Liver (tissue), 3 donors: ENCODE results near the gene PDLIM7.
"Not testable (repeated sequence)": the region's sequence is repeated elsewhere in the genome, so short reads cannot be mapped to it uniquely, and the experiment has no call there.

Experiments used
- ATF3 ChIP-seq: IDR thresholded peaks from 2 replicates; pipeline ENCODE4 v1.6.1; 2016; ENCODE audit warnings: antibody characterized with exemption
- CTCF ChIP-seq: fragments of 150-350 bp; IDR thresholded peaks from 2 replicates; pipeline ENCODE4 v1.5.1; 2017; ENCODE audit warnings: improper control_type of control experiment, low read depth, low read length; ENCODE audit not compliant: missing input control
- EGR1 ChIP-seq, 2 donors: IDR thresholded peaks; 2 replicates each; pipeline ENCODE4 v1.6.1; 2016 to 2018; ENCODE audit warnings: antibody characterized with exemption in 2 of 2, low read depth in 2 of 2
- FOXA1 ChIP-seq: IDR thresholded peaks from 2 replicates; pipeline ENCODE4 v1.6.1; 2016; ENCODE audit warnings: antibody characterized with exemption
- JUND ChIP-seq, 2 donors: IDR thresholded peaks; 2 replicates each; pipeline ENCODE4 v1.6.1; 2016; ENCODE audit warnings: antibody characterized with exemption in 2 of 2
- MAX ChIP-seq: IDR thresholded peaks from 2 replicates; pipeline ENCODE4 v1.6.1; 2016; ENCODE audit warnings: antibody characterized with exemption
- REST ChIP-seq: IDR thresholded peaks from 2 replicates; pipeline ENCODE4 v1.6.1; 2016; ENCODE audit warnings: antibody characterized with exemption, mild to moderate bottlenecking
- TAF1 ChIP-seq: conservative IDR thresholded peaks from 2 replicates; pipeline ENCODE4 v1.6.1; 2016; ENCODE audit warnings: antibody characterized with exemption, mild to moderate bottlenecking
- YY1 ChIP-seq: IDR thresholded peaks from 2 replicates; pipeline ENCODE4 v1.6.1; 2016; ENCODE audit warnings: antibody characterized with exemption, mild to moderate bottlenecking
- ZBTB33 ChIP-seq: IDR thresholded peaks from 2 replicates; pipeline ENCODE4 v1.6.1; 2016; ENCODE audit warnings: antibody characterized with exemption
- donor health status: healthy.
- donor health status: healthy.

GRCh38 chr5:177485753-177486152 lies 11.7 kb downstream of the PDLIM7 start:
- TF ChIP-seq FOXA1; CTCF; ATF3; TAF1; MAX; ZBTB33; JUND (IDR thresholded peaks at IDR 0.05); YY1; REST; EGR1 (IDR thresholded peaks at IDR 0.05; ENCODE audit: low read depth in 2 of 2): not testable (repeated sequence)
